ENCODE measurements around the gene ELK4. TPM values are rescaled to one million over a fixed set of nuclear protein-coding genes. Genes with fewer than 3 reads are reported as not detected.

ELK4 gene
- total and polyA plus RNA-seq, 2 of the 4 experiments (the other 2 are of a cell fraction) = 4.6 to 11.3 TPM

GRCh38 chr1:205666372-205667166 is 34.8 kb upstream of the ELK4 start:
- Histone ChIP-seq H2AFZ (replicated peaks; ENCODE audit: low read length, poor library complexity) (no peak overlapping the region), H2BK20ac (ENCODE audit: low read depth, low read length) (no peak overlapping the region), H4K8ac (ENCODE audit: low read depth in 2 of 2, low read length in 2 of 2) (no peak overlapping the region), H2BK15ac (ENCODE audit: low read depth, low read length) (no peak overlapping the region), H2AK5ac (ENCODE audit: low read depth, low read length) (no peak overlapping the region), H3K14ac (replicated peaks; ENCODE audit: low read depth, low read length) (no peak overlapping the region), H2BK120ac (ENCODE audit: low read depth, low read length) (no peak overlapping the region), H3K56ac (ENCODE audit: extremely low read depth, insufficient read depth, low read length) (no peak overlapping the region), H4K20me1 (ENCODE audit: insufficient read depth, low read length) (no peaks in the 10 kb centered on the region), H3K27me3 (ENCODE audit: control insufficient read depth, insufficient read depth, low read length) (no peaks in the 10 kb centered on the region), H3K23ac (ENCODE audit: low read depth, low read length) (no peak overlapping the region), H2BK5ac (ENCODE audit: low read depth, low read length, poor library complexity, severe bottlenecking) (no peak overlapping the region), H4K91ac (ENCODE audit: insufficient read depth, low read depth, low read length) (no peak overlapping the region), H3K27ac (ENCODE audit: insufficient read depth, low read length) (no peak overlapping the region), H4K5ac (ENCODE audit: low read depth, low read length) (no peak overlapping the region), H2AK9ac (replicated peaks; ENCODE audit: low read depth, low read length, poor library complexity) (no peak overlapping the region), H3K18ac (ENCODE audit: low read depth, low read length) (no peak overlapping the region), H3K9ac (ENCODE audit: low read depth, low read length) (no peak overlapping the region), H3K36me3 (ENCODE audit: control insufficient read depth, insufficient read depth, low read length) (no peaks in the 10 kb centered on the region), H3K4ac (ENCODE audit: low read depth, low read length) (no peak overlapping the region), H3K4me1 (ENCODE audit: control insufficient read depth, insufficient read depth, low read length) (peaks cover 10% of the 10 kb centered on the region), H3K4me2 (ENCODE audit: low read depth, low read length) (no peak overlapping the region), H3K79me1 (ENCODE audit: low read depth in 1 of 2, low read length in 2 of 2) (peaks cover 2 to 3% of the 10 kb centered on the region in 2 experiments; a peak in 1 of 4 replicates), H3K9me1 (ENCODE audit: insufficient read depth, low read length) (no peaks in the 10 kb centered on the region; the same call in 1 of the 2 replicates), H3K9me3 (ENCODE audit: control insufficient read depth, insufficient read depth, low read length) (no peaks in the 10 kb centered on the region), H3K4me3 (ENCODE audit: insufficient read depth, low read depth, low read length) (no peak overlapping the region)
- intact Hi-C loops (cut with micrococcal nuclease) (no loop called here), dilution Hi-C loops (cut with HindIII; ENCODE audit: low sequenced_read_pairs, unreplicated experiment) (no loop called here), in situ Hi-C loops (cut with MboI; ENCODE audit: low sequenced_read_pairs) (loop anchor here (5.0 to 25.0 kb wide), 3 partner anchors 41 to 446 kb away; partner anchors contain the start of gene AVPR1B)
- no CpG with 5 or more reads among the region's 6 CpGs for WGBS, 2 experiments (ENCODE audit: extremely low coverage in 2 of 2, insufficient read length in 1 of 2)
- ChIA-PET POLR2A (ENCODE audit: unreplicated experiment) (no interaction called here), CTCF (interaction anchor here (1.2 kb wide), 2 partner anchors 75 to 311 kb away, joined by 3 to 5 read pairs; no protein-coding TSS in a partner anchor)
- DNase-seq (no peak), ATAC-seq (ENCODE audit: low read depth) (no peak)
- BruUV-seq (replicated peaks) = no TSS peak
- no peak for TF ChIP-seq CHD1 (IDR thresholded peaks at IDR 0.05; ENCODE audit: low read depth, low read length)
- TF ChIP-seq RCOR1 (IDR thresholded peaks at IDR 0.05; ENCODE audit: insufficient replicate concordance, low read length) = no peak
- no peak for TF ChIP-seq CTCF (conservative IDR thresholded peaks at IDR 0.05; ENCODE audit: low read depth, low read length)
- TF ChIP-seq USF2 (IDR thresholded peaks at IDR 0.05; ENCODE audit: low read depth, low read length) = no peak
- no peak for TF ChIP-seq BHLHE40 (IDR thresholded peaks at IDR 0.05; ENCODE audit: low read depth, low read length)
- TF ChIP-seq RAD21 (IDR thresholded peaks at IDR 0.05; ENCODE audit: low read length) = no peak
- no peak for TF ChIP-seq FOS (IDR thresholded peaks at IDR 0.05; ENCODE audit: low read depth, low read length)
- TF ChIP-seq POLR2A (IDR thresholded peaks at IDR 0.05; ENCODE audit: low read depth, low read length) = no peak
